HG02759 (cell line): ENCODE data around the gene MAP3K2.

Experiments
- ATAC-seq: cut with Tn5 transposase; IDR thresholded peaks from one replicate; pipeline ENCODE4 v1.9.1; 2021; ENCODE audit warnings: mild to moderate bottlenecking, moderate library complexity; ENCODE audit not compliant: unreplicated experiment

Gene MAP3K2

DNA sequence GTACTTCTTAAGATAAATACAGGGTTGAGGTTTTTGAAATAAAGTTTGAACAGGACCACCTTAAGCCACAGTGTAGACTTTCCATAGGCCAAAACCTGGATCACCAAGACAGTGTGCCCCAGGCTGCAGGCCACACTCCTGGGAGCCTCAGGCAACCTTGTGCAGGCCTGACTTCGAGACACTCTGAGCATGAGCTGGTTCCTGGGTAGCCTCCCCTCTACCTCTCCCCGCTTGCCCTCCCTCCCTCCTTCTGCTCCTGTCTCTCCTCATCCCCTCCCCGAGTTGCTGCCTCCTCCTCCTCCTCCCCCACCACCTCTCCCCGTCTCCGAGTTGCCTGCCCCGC is 19.9 kb upstream of the MAP3K2 start:
- ATAC-seq = peak; percentile 16

DNA sequence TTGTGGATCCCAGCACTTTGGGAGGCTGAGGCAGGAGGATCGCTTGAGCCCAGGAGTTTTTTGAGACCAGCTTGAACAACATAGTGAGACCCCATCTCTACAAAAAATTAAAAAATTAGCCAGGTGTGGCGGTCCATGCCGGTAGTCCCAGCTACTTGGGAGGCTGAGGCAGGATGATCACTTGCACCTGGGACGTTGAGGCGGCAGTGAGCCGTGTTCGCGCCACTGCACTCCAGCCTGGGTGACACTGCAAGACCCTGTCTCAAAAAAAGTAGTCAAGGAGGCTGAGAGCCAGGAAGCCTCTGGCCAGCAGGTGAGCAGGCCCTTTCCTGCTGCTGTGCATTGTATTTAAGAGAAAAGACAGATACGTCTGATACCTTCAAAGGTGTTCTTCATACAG is 19.3 kb upstream of the MAP3K2 start:
- ATAC-seq = no peak

DNA sequence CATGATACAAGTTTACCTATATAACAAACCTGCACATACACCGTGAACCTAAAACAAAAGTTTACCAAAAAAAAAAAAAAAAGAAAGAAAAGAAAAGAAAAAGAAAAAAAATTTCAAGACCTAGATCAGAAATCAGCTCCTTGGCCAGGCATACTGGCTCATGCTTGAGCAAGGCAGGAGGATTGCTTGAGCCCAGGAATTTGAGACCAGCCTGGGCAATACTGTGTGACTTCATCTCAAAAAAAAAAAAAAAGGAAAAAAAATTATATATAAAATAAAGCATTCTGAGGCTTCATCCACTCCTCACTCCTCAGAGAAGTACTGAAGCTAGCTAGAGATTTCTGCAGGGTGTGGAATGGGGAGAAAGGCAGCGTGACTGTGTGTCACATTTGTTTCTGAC is 18.7 kb upstream of the MAP3K2 start:
- no peak for ATAC-seq

DNA sequence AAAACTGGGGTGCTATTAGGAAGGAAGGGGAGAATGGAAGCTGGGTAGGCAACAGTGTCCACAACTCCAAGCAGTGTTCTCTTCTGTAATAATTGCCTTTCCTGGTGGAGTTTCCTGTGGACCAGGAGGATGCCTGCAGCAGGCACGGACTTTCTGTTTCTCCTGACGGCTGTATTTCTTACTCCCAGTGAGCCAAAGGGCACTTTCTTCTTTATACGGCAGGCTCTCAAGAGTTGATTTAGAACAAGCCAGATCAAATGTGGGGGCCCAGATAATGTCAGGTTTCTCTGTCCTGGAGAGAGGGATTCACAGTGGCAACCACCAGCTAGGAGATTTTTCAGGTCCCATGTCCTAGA is 17.5 kb upstream of the MAP3K2 start:
- ATAC-seq = no peak

DNA sequence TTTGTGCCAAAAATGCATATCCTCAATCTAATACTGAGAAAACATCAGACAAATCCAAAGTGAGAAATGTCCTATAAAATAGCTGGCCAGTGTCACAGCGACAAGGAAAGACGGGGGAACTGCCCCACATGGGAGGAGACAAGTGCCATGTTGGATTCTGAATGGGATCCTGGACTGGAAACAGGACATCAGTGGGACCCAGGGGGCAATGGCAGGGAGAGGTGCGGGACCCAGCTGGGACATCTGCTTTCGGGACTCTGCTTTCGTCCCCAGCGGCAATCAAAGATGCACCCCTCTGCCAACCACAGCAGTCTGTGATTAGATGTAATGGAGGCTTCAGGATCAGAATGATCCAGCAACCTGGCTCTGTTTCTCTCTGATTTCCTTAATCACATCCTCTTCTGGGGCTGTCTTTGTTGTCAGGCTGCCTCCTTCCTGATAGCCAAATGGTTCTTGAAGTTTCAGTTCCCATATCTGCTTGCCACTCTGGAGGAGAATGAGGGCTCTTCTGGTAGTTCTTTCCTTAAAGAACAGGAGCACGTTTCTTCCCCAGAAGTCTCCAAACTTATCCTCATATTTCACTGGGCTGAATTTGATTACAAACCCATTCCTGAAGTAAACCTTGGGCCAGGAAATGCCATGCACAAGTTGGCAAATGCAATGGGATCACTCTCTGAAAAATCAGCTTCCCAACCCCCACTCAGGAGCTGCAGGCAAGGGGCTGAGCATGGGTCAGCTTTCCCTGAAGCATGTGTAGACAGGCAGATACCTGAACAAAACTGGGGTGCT is 16.9 kb upstream of the MAP3K2 start:
- ATAC-seq = no peak

DNA sequence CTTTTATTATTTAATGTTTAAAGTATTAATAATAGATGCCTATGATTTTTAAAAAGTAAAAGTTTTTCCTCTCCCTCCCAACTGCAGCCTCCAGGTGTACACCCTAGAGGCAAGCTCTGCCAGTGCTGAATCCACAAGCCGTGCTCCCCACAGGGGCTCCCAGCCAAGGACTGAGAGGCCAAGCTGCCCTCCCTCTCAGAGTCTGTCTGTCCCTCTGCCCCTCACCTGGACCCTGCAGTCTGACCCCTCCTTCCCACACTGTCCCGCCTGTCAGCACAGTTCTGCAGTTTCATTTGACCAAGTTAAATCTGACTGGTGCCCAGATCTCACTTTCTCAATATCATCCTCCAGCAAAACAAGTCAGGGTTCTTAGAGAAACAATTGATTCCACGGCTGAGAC is 15.7 kb upstream of the MAP3K2 start:
- no peak for ATAC-seq

DNA sequence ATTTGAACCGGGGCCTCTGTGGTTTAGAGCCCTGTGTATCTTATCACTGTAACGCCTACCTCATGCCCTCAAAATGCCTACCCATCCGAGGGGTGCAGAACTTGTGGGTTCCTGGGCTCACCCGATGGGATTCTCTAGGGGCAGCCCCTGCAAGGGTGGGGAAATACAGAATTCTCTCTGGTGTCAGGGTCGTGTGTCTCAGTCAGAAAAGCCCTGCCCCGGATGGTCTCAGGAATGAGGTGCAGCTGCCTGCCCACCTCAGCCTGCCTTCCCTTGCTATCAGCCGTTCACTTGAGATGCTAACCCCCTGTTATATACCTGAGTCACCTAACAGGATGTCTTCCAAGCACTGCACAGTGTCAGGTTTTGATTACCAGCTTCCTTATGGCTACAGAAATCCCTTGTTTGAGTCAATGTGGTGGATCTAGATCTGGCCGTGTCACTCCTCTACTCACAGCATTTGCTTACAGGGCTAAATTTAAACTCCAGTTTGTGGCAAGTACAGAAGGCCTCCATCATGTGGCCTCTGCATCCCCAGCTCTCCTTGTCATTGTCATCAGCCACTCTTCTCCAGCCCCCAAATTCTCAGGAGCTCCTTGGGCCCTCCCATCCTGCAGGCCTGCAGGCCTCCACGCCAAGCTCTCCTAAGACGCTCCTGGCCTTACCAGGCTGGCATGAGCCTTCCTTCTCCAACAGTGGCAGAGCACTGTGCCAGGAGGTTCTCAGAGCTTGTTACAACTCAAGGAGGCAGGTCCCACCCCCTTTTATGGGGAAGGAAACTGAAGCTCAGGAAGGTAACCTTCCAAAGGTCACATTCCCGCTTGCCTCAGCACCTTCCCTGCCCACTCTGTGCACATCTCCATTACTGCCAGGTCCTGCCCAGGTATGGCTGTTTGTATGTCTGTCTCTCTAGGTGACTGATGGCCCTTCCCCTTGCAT is 14.3 kb upstream of the MAP3K2 start:
- ATAC-seq = no peak

DNA sequence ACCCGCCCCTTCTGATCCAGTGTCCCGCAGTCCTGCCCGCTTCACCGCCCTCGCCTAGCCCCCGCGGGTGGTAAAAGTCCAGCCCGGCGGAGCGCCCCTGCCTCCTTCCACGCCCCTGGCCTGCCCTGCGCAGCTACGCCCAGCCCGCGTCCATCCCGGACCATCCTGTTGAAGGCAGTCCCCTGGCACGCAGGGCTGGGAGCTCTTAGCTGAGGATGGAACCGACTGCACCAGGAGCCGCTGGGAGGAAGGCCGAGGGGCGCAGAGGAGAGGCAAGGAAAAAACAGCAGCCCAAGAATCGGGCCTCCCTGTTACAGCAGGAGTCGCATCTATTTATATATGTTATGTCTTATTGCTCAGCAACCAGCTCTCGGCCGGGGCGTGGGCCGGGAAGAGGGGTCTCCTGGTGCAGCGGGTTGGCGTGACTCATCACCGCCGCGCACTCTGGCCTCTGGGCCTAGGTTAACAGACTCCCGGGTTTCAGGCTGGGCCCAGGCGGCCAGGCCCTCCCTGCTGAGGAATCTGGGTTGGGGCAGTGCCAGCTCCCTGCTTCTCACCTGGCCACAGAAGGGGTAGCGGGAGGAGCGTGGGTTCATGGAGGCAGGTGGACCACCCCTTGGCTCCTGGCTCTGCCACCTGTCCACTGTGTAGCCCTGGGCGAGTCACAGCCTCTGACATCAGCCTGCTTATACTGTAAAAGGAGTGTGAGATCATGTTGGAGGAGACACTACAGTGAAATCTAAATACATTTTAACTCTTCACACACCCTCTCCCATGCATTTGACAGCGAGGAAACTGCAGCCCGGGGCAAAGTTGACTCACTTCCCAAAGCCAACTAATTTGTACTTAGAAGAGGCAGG is 13.4 kb upstream of the MAP3K2 start:
- ATAC-seq = no peak

DNA sequence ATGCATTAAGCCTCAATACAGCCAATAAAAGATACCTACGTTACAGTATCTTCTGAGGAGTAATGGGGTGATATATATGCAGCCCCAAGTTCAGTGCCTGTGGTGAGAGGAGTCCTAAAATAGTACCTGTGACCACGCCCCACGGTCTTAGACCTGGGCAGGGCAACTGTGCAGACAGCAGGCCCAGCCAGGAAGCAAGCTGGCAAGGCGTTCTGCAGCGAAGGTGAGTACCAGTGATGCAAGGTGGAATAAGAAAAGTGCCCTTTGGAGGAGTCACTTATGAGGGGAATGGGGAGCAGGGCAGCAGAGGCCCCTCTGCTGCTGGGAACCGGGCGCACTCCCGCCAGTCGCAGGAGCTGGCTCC is 12.7 kb upstream of the MAP3K2 start:
- ATAC-seq = no peak

DNA sequence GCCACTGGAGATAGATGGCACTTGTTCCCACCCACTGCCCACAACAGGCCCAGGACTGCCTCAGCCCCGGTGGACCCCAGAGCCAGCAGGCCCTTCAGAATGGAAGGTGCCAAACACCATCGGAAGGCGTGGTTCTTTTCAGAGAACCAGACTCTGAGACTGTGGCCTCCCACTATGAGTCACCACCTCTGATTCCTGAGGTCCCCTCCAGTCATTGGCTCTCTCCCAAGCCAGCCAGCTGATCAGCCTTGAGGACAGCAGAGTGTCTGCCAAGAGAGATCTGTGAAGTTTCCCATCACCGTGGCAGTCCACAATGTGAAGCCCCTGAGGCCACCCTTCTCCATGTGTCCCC is 10.4 kb upstream of the MAP3K2 start:
- ATAC-seq = peak; percentile 89

DNA sequence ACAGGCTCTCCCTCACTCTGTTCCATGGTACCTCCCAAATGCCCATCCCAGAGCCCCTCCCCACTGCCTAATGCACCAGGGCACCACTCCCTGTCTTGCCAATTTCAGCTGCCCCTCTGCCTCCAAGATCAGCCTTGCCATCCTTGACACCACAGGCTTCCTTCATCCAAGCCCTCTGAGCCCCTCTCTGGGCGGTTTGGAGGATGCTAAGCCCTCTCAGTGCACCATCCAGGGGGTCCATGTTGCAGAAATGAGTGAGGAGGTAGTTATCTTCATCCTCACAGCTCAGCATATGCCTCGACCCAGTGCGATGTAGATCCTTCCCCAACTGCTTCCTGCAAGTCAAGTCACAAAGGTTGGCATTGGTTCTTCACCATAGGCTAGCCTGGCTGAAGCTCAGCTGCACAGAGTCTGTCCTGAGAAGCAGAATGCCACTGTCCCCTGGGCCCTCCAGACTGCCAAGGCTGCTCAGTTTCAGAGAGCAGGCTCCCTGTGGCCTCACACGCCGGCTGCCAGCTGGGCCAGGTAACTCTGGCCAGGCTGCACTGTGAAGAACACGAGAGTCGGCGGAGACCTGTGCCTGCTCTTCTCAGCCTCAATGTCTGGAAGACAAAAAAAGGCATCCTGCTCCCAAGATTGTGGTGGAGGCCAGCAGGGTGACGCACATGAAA is 9.9 kb upstream of the MAP3K2 start:
- peak; percentile 15 for ATAC-seq

DNA sequence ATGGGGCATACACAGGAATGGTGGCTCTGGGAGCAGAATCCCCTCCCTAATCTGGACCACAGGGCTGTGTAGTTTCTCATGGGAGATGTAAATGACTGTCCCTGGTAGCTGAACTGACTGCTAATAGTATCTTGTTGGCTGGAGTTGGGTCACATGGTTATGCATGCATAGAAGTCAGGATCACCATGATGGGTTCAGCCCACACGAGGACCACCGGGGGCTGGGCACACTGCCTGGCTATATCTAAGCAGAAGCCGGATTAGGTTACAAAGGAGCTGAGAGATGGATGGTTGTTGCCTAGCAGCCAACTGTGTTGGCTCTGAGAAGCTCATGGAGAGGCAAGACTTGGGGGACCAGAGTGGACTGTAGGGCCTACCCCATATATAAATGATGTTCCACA is 6.7 kb upstream of the MAP3K2 start:
- no peak for ATAC-seq

DNA sequence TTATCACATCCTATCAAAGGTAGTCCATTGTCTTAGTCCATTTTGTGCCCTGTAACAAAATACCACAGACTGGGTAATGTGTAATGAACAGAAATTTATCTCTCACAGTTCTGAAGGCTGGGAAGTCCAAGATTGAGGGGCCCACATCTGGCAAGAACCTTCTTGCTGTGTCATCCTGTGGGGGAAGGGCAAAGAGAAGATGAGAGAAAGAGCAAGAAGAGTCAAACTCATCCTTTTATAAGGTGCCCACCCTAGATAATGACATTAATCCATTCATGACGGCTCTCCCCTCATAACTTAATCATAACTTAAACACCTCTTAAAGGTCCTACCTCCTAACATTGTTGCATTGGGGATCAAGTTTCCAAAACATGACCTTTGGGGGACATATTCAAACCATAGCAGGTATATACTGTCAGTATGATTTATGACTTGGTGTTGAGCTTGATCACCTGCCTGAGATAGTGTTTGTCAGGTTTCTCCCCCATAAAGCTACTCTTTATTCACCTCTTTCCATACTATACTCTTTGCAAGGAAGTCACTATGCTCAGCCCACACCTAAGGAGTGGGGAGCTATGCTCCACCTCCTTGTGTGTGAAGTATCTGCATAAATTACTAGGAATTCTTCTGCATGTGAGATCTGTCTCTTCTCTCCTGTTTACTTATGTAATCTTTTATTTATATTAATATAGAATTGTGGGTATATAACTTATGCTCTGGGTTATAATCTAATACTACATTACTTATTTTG is 5.2 kb upstream of the MAP3K2 start:
- no peak for ATAC-seq

DNA sequence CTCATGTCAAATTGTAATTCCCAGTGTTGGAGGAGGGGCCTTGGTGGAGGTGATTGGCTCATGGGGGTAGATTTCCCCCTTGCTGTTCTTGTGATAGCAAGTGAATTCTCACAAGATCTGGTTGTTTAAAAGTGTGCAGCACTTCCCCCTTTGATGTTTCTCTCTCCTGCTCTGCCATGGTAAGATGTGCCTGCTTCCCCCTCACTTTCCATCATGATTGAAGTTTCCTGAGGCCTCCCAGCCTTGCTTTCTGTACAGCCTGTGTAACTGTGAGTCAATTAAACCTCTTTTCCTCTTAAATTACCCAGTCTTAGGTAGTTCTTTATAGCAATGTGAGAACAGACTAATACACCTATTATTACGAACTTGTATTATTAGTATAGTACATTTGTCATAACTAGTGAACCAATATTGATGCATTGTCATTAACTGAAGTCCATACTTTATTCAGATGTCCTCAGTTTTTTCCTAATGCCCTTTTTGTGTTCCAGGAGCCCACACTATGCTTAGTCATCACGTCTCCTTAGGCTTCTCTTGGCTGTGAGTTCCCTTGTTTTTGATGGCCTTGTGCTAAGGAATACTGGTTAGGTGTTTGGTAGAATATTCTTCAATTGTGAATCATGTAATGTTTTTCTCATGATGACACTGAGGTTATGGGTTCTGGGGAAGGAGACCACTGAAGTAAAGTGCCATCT is 4.5 kb upstream of the MAP3K2 start:
- no peak for ATAC-seq

DNA sequence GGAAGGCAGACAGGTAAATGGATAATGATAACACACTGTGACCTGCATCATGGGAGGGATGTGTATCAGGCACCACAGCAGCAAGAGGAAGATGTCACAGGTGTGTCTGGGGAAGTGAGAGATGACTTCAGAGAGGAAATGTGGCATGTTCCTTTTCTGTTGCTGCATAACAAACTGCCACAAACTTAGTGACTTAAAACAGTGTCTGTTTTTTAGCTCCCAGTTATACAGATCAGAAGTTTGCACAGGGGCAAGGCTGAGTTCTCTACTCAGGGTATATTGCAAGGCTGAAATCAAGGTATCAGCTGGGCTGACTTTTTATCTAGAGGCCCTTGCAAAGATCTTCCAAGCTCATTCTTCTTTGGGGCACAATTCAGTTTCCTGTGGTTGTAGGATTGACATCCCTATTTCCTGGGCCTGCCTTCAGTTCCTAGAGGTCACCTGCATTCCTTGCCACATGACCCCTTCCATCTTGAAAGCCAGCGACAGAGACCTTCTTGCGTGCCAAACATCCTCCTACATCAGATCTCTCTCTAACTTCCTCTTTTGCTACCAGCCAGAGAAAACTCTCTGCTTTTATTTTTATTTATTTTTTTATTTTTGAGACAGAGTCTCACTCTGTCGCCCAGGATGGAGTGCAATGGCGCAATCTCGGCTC is 2.1 kb upstream of the MAP3K2 start:
- no peak for ATAC-seq

DNA sequence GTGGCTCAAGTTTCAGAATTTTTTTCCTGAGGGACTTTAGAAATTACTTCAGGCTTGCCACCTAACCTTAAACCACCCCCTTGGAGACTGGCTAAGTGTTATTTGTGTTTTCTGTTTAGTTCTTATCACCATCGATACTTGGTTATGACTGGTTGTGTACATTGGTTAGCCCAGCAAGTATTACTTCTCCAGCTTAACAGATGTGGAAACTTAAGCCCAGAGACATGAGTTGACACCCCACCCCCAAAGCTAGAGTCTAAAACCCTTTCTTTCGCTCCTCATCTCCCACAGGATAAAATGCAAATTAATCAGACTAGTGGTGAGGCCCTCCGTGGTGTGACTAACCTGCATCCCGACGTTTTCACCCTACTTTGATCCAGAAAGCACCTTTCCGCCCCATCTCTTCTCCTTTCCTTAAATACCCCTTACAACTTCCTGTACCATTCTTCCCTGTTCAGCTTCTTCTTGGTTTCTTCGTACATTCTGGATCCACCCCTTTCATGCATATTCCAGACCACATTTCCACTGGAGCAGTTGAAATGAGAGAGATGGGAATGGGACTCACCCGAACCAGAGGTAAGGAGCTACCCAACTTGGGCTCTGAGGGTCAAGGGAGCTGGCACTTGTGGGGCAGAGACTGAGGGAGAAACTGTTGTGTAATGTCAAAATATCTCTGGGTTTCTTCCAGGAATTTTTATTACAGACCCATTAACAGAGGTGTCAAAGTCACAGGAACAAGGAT is 819 bp upstream of the MAP3K2 start:
- peak; percentile 2 for ATAC-seq

DNA sequence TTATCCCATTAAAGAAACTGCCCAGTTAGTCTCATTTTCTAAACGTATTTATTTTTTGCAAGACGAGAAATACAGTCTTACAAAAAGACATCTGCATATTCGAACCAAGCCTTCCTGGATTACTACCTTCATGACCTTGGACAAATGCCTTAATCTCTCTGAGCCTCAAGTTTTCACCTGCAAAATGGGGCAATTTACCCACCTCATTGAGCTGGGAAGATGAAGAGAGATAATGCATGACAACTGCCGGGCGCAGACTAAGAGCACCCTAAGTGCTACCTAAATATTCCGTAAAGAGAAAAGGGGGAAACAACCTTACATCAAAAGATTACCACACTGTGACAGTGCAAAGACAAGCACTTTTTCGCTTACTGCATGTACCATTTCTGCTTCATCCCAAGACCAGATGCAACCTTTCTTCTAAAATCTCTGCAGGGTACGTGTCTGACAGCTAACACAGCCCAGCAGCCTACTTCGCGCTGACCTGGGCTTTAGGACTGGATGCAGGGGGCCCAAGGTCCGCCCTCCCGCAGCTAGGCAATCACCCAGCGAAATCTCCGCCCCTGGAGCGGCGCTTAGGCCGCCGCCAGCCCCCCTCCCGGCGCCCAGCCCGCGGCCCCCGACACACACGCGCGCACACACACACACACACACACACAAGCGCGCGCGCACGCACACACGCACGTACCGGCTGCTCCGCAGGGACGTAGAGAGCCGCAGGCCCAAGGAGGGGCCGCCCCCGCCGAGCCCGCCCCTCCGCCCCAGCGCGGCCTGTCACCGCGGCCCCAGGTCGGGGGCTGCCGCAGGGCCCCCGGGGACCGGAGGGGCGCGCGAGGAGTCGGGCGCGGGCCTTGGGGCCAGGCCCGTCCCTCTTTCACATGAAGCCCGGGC is 766 bp downstream of the MAP3K2 start:
- ATAC-seq = peak; percentile 77
